ELR (cell line): ENCODE measurements around the gene CD79A.
A peak's percentile ranks its signal among the peaks of the same experiment; 100 is the strongest.

ENCODE experiments used
- DNase-seq: peaks from one replicate; pipeline ENCODE4 v3.0.0-alpha.2; 2015; ENCODE audit warnings: low read depth

The CD79A gene

GRCh38 chr19:41883821-41884733 lies 7.0 kb downstream of the CD79A start:
- DNase-seq = peak; percentile 98

- DNase-seq = peak; percentile 36
Observed at GRCh38 chr19:41886761-41887710, 10.0 kb downstream of the CD79A start.

- DNase-seq = peak; percentile 96
Observed at GRCh38 chr19:41887711-41888382, 10.8 kb downstream of the CD79A start.

- DNase-seq = no peak
Observed at GRCh38 chr19:41888926-41889325, 11.8 kb downstream of the CD79A start.

GRCh38 chr19:41889896-41890295 lies 12.8 kb downstream of the CD79A start:
- no peak for DNase-seq

- DNase-seq = no peak
Observed at GRCh38 chr19:41890936-41891335, 13.9 kb downstream of the CD79A start.

GRCh38 chr19:41892173-41892902 lies 15.3 kb downstream of the CD79A start:
- no peak for DNase-seq

GRCh38 chr19:41893899-41894298 lies 16.8 kb downstream of the CD79A start:
- peak; percentile 43 for DNase-seq

GRCh38 chr19:41894350-41894749 lies 17.3 kb downstream of the CD79A start:
- no peak for DNase-seq

GRCh38 chr19:41895745-41896580 lies 18.9 kb downstream of the CD79A start:
- DNase-seq = peak; percentile 45

GRCh38 chr19:41896581-41896942 lies 19.5 kb downstream of the CD79A start:
- no peak for DNase-seq

- no peak for DNase-seq
Observed at GRCh38 chr19:41897181-41897580, 20.1 kb downstream of the CD79A start.

GRCh38 chr19:41897820-41898219 lies 20.7 kb downstream of the CD79A start:
- no peak for DNase-seq

- DNase-seq = no peak
Observed at GRCh38 chr19:41898235-41898634, 21.2 kb downstream of the CD79A start.

GRCh38 chr19:41901707-41902360 lies 24.8 kb downstream of the CD79A start:
- no peak for DNase-seq

- DNase-seq = no peak
Observed at GRCh38 chr19:41902594-41902993, 25.5 kb downstream of the CD79A start.

- no peak for DNase-seq
Observed at GRCh38 chr19:41903193-41903953, 26.3 kb downstream of the CD79A start.

GRCh38 chr19:41904118-41904870 lies 27.2 kb downstream of the CD79A start:
- DNase-seq = no peak
